Hematopoietic multipotent progenitor cell treated with erythropoietin and hydrocortisone succinate and interleukin-3 and kit ligand, for 15 days (in vitro differentiated cells): ENCODE results near the gene EBF3.
"Not testable (repeated sequence)": the region's sequence is repeated elsewhere in the genome, so short reads cannot be mapped to it uniquely, and the experiment has no call there.

Source experiments
- DNase-seq: peaks from one replicate; pipeline ENCODE4 v3.0.0-alpha.2; 2015; ENCODE audit warnings: low spot score

The EBF3 gene

GRCh38 chr10:129929343-129930292, 34.5 kb downstream of the EBF3 start:
- no peak for DNase-seq

GRCh38 chr10:129927351-129928120, 36.5 kb downstream of the EBF3 start:
- DNase-seq, result no peak

- DNase-seq, result no peak
These were observed 37.7 kb downstream of the EBF3 start for GRCh38 chr10:129926066-129927055.

GRCh38 chr10:129924375-129925085, 39.5 kb downstream of the EBF3 start:
- DNase-seq, result no peak

- DNase-seq, result no peak
These were observed 41.4 kb downstream of the EBF3 start for GRCh38 chr10:129922598-129923123.

DNA sequence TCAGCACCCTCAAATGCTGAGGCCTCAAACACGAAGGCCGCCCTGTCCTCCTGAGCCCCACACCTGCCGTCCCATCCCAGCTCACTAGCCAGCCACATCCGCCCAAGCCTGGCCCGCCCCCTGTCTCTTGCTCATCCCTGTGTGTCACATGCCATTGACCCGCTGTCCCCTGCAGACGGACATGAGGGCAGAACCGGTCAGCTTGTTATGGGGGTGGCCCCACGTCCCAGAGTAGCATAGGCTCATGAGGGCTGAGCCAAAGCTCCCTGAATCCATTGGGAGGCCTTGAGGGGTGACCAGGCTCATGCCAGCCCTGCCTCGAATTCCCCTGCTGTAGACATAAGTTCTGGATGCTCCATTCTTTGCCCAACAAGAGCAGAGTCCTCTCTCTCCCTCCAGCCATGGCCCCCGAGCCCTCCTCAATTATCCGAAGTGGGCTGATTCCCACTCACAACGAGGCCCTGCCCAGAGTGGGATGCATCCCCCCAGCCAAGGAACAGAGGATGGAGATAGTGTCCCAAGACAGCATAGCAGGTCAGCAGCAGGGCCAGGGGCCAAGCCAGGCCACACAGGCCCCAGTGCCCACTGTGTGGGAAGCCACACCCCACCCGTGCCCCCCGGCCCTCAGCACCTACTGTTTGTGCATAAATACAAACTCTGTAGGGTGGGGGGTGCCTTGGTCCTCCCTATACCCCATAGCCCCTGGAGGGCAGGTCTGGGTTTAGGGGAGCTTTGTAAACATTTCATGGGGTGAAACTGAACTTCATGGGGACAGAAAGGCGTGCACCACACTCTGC, 42.1 kb downstream of the EBF3 start:
- DNase-seq, result no peak

GRCh38 chr10:129921065-129921670, 42.9 kb downstream of the EBF3 start:
- no peak for DNase-seq

DNA sequence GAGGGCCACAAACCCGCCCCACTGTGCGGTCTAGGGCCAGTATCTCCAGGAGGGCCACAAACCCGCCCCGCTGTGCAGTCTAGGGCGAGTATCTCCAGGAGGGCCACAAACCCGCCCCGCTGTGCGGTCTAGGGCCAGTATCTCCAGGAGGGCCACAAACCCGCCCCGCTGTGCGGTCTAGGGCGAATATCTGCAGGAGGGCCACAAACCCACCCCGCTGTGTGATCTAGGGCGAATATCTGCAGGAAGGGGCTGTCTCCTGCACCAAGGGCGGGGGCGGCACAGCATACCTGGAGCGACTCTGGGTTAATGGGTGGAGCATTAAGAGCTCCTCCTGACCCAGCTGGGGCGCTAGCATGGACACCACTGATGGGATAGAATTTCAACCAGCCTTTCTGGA, 43.9 kb downstream of the EBF3 start:
- not testable (repeated sequence) for DNase-seq

GRCh38 chr10:129919358-129919757, 44.7 kb downstream of the EBF3 start:
- DNase-seq, result no peak

DNA sequence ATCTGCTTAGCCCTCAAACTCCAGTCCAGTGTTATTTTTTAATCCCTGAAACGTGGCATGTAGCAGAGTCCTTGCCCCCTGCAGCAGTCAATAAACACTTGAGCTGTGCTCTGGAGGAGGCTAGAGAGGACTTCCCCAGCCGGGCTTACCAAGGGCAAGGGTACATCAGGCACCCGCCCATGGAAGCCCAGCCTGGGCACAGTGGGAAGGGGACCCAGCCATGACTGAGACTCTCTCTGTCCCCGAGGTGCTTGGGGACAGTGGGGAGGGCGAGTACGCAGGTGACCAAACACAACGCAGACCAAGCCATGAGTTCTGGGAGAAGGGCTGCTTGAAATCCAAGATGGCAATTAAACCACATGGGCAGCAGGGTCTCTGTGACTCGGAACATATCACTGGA, 45.2 kb downstream of the EBF3 start:
- DNase-seq, result no peak

- no peak for DNase-seq
These were observed 45.7 kb downstream of the EBF3 start for GRCh38 chr10:129918401-129918800.

DNA sequence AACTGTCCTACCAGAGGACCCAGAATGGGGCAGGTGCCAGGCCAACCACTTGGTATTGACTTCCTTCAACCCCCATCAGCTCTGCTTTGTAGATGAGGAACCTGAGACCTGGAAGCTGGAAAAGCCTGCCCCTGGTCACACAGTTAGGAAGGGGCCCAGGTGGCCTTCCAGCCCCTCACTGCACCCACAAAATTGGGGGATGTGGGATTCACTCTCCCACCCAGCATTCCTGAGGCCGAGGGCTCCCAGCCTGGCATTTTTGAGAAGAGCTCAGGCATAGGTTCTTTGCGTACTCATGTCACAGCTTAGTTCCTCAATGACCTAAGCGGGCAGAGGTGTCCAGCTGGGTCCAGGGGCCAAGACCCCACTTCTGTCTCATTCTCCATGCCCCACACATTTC, 46.1 kb downstream of the EBF3 start:
- no peak for DNase-seq

- no peak for DNase-seq
These were observed 47.5 kb downstream of the EBF3 start for GRCh38 chr10:129916506-129916995.

GRCh38 chr10:129915526-129916378, 48.3 kb downstream of the EBF3 start:
- DNase-seq, result no peak

DNA sequence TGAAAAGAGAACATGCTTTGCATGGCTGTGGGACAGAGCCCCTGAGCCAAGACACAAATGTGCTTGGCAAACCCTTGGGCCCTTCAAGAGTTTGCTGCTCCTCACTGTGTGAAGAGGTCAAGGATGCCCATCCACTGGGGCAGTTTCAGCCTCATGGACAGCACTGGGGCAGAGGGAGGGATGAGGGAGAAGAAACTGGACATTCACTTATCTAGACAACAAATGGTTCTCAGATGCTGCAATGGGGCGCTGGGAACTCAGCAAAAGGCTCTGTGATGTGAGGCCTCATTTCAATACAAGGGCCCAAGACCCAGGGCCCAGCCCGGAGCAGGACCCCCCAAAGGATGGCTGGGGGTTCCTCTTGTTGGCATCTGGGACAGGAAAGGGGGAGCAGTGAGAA, 49.1 kb downstream of the EBF3 start:
- no peak for DNase-seq

- no peak for DNase-seq
These were observed 49.8 kb downstream of the EBF3 start for GRCh38 chr10:129914153-129914855.

DNA sequence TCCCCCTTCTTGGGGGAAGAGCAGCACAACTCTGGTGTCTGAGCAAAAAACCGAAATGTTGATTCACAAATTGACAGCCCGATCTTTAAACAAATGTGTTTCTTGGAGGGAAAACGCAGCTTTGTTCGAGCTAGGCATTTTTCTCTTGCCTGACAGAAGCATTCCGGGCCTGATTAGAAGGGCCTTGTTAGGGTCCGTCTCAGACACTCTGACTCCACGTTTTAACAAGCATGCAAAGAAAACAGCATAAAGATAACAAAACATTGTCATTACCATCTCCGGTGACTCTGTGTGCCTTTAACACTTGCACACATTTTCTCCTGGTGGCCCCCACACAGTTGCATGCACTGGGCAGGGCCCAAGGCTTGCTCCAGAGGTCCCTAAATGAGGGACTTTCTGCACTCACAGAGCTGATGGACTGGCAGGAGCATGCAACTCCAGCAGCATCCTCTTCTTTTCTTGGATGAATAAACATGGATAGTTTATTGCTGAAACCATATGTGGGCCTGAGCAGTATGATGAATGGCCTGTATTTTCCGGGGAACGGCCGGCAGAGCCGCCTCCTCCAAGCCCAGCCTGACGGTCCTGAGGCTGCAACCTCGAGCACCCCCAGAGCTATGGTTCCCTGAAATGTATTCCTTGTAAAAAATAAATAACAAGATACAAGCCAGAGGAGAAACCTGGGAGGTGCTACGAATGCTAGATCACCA, 50.9 kb downstream of the EBF3 start:
- DNase-seq, result no peak
